WI38 (cell line): Measurements from ENCODE around the gene CCDC51.
"Not testable (repeated sequence)": the region's sequence is repeated elsewhere in the genome, so short reads cannot be mapped to it uniquely, and the experiment has no call there.

Source experiments
- H3K4me3 ChIP-seq: 2 replicates; pipeline ENCODE4 v1.5.1; 2011; ENCODE audit warnings: low read depth, mild to moderate bottlenecking, control low read depth, low read length
- TF ChIP-seq, protein P1 (sequence below): IDR thresholded peaks from 2 replicates; pipeline ENCODE4 v1.5.1; 2012; ENCODE audit warnings: low read depth, mild to moderate bottlenecking, control low read depth, low read length

The CCDC51 gene

DNA sequence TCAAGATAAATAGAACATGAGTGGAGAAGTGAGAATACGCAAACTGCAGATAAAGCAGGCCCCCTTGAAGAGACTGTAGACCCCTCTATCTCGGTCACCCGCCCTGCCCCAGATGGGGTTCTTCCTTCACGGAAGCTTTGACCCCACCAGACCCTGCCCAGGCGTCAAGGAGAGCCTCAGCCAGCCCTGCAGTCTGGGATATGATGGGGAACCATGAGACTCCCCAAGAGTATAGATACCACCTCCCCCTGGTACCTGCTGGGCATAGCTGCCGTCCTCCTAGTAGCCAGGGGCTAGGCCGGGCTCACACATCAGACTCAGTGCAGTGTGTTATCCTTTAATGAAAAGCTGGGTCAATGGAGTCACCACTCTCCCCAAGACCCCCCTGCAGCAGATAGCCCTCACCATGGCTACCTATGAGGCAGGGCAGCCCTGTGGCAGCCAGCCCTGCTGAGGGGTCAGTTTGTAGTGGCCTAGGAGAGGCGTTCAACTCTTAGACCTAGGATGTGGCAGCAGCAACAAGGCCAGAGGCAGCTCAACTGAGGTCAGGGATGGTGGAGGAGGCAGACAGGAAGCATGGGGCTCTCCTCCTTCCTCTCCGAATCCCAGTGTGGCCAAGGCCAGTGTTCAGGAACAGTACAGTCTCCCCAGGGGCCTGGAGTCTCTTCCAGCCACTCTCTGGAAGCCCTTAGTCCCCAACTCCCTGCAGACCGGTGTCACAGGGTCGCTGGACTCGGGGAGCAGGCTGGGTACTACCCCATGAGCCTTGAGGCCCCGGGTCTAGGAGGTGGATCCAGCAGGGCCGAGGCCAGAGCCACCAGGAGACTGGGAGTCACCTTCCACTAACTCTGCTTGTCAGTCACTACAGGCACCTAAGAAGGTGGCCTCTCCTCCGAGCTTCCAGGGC lies 36.1 kb downstream of the CCDC51 start:
- TF ChIP-seq, protein P1, sequence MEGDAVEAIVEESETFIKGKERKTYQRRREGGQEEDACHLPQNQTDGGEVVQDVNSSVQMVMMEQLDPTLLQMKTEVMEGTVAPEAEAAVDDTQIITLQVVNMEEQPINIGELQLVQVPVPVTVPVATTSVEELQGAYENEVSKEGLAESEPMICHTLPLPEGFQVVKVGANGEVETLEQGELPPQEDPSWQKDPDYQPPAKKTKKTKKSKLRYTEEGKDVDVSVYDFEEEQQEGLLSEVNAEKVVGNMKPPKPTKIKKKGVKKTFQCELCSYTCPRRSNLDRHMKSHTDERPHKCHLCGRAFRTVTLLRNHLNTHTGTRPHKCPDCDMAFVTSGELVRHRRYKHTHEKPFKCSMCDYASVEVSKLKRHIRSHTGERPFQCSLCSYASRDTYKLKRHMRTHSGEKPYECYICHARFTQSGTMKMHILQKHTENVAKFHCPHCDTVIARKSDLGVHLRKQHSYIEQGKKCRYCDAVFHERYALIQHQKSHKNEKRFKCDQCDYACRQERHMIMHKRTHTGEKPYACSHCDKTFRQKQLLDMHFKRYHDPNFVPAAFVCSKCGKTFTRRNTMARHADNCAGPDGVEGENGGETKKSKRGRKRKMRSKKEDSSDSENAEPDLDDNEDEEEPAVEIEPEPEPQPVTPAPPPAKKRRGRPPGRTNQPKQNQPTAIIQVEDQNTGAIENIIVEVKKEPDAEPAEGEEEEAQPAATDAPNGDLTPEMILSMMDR = no peak
- no peak overlapping the region for H3K4me3 ChIP-seq

- H3K4me3 ChIP-seq = no peak overlapping the region
- TF ChIP-seq, protein P1 = no peak
These were observed 37.0 kb downstream of the CCDC51 start for GRCh38 chr3:48402907-48403306.

DNA sequence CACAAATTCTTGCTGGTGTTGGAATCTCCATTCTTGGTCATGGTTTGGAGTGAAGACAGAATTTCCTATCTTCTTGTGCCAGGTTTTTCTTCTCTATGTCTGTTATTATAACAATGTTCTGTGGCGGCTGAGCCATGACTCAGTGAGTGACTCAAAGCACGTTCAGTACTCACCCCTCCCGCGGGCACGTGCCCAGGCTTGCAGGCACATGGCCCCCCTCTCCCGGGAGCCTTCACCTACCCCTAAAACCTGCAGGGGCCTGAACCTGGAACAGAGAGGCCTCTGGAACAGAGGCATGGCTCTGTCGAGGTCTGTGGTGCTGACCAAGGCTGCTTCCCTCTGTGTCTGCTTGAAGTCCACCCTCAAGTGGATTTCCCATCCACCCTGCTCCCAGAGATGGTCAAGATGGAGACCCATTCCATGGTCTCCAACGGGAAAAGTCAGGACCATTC lies 37.6 kb downstream of the CCDC51 start:
- H3K4me3 ChIP-seq = no peak overlapping the region
- TF ChIP-seq, protein P1 = no peak

DNA sequence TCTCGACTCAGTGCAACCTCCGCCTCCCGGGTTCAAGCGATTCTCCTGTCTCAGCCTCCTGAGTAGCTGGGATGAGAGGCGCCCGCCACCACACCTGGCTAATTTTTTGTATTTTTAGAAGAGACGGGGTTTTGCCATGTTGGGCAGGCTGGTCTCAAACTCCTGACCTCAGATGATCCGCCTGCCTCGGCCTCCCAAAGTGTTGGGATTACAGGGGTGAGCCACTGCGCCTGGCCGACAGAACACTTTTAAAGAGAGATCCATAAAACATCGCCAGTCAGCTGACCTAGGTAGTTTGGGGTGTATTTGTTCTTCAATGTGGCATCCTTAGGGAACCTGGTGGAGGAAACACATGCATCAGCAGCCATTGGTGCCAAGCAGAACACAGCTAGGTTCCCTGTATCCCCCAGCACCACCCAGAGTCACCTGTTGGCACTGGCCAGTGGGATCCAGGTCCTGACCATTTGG lies 38.5 kb downstream of the CCDC51 start:
- not testable (repeated sequence) for H3K4me3 ChIP-seq

DNA sequence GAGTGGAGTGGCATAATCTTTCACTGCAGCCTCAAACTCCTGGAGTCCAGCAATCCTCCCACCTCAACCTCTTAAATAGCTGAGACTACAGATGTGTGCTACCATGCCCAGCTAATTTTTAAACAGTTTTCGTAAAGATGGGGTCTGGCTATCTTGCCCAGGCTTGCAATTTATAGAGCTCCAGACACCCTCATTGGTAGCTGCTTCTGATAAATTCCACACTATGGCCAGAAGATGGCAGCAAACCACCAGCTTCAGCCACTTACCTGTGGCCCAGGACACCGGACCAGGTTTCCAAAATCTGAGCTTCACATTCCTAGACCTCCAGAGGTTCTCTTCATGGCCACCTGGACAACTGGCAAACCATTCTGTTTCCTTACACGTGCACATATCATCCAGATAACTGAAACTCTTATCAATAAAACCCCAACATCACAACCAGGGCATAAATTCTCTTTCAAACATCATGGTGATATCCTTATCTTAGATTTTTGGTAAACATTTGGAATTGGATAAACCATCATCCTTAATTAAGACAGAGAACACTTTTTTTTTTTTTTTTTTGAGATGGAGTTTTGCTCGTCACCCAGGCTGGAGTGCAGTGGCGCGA lies 39.0 kb downstream of the CCDC51 start:
- TF ChIP-seq, protein P1 = peak; percentile 64
- no peak overlapping the region for H3K4me3 ChIP-seq

GRCh38 chr3:48399387-48400172 lies 40.3 kb downstream of the CCDC51 start:
- no peak overlapping the region for H3K4me3 ChIP-seq
- TF ChIP-seq, protein P1 = no peak

GRCh38 chr3:48398701-48399386 lies 41.1 kb downstream of the CCDC51 start:
- TF ChIP-seq, protein P1 = no peak

More at GRCh38 chr3:48398701-48399386, 41.1 kb downstream of the CCDC51 start:
- no peak overlapping the region for H3K4me3 ChIP-seq
